D721Med (cell line): ENCODE results near the gene NOS1AP.

Experiments used
- DNase-seq: peaks from one replicate; pipeline ENCODE4 v3.0.0; 2011; ENCODE audit warnings: low spot score; ENCODE audit not compliant: insufficient read length
- FAIRE-seq: peaks from 2 replicates; lab custom pipeline; 2011; peaks lifted over from hg19 to GRCh38; lab: Jason Lieb, UNC
- TF ChIP-seq, protein P1 (sequence below): IDR thresholded peaks from 2 replicates; pipeline ENCODE4 v1.5.1; 2012; ENCODE audit warnings: mild to moderate bottlenecking, control low read depth; ENCODE audit not compliant: insufficient read depth; ENCODE audit errors: missing control alignments

NOS1AP gene

GRCh38 chr1:162366671-162367070, 297.2 kb downstream of the NOS1AP start:
- TF ChIP-seq, protein P1, sequence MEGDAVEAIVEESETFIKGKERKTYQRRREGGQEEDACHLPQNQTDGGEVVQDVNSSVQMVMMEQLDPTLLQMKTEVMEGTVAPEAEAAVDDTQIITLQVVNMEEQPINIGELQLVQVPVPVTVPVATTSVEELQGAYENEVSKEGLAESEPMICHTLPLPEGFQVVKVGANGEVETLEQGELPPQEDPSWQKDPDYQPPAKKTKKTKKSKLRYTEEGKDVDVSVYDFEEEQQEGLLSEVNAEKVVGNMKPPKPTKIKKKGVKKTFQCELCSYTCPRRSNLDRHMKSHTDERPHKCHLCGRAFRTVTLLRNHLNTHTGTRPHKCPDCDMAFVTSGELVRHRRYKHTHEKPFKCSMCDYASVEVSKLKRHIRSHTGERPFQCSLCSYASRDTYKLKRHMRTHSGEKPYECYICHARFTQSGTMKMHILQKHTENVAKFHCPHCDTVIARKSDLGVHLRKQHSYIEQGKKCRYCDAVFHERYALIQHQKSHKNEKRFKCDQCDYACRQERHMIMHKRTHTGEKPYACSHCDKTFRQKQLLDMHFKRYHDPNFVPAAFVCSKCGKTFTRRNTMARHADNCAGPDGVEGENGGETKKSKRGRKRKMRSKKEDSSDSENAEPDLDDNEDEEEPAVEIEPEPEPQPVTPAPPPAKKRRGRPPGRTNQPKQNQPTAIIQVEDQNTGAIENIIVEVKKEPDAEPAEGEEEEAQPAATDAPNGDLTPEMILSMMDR, result no peak
- no peak for DNase-seq
- FAIRE-seq, result no peak

DNA sequence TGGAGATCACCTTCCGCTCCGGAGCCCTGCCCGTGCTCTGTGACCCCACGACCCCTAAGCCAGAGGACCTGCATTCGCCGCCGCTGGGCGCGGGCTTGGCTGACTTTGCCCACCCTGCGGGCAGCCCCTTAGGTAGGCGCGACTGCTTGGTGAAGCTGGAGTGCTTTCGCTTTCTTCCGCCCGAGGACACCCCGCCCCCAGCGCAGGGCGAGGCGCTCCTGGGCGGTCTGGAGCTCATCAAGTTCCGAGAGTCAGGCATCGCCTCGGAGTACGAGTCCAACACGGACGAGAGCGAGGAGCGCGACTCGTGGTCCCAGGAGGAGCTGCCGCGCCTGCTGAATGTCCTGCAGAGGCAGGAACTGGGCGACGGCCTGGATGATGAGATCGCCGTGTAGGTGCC, 297.6 kb downstream of the NOS1AP start:
- TF ChIP-seq, protein P1, result no peak
- no peak for FAIRE-seq
- no peak for DNase-seq

GRCh38 chr1:162367772-162368171, 298.3 kb downstream of the NOS1AP start:
- DNase-seq (no peak), FAIRE-seq (no peak)
- TF ChIP-seq, protein P1, result no peak

DNA sequence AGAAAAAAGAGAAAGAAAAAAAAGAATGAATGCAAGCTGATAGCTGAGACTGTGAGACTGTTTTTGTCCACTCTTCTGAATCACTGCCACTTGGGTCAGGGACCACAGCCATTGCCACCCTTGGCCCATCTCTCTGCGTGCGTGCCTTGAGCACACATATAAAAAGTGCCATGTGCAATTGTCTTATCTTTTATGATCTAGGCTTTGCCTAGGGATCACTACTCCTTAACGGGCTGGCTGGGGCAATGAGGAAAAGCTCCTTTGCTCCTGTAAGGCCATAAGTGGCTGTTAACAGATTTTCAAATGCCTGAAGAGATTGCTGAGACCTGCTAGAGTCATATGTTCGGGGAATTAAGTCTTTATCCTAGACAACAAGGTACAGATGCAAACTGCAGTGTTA, 299.0 kb downstream of the NOS1AP start:
- TF ChIP-seq, protein P1, result no peak
- FAIRE-seq, result peak; percentile 98
- DNase-seq, result peak; percentile 88

DNA sequence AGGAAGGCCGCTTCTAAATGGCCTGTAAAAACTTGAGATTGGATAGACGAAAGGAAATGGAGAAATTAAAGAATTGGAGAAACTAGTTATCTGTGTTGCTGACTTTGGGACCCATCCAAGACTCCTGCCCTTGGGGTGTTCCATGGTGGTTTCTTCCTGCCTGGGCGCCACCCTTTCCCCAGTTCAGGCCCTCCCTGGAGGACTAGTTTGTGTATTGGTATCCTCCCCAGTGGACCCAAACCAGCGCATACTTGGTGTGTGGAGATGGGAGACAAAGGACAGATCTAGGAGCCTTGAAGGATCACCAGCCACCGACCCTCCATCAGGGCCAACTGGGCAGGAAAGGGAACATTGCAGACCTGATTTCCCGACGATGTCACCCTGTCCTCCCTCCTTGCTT, 300.1 kb downstream of the NOS1AP start:
- no peak for FAIRE-seq

DNA sequence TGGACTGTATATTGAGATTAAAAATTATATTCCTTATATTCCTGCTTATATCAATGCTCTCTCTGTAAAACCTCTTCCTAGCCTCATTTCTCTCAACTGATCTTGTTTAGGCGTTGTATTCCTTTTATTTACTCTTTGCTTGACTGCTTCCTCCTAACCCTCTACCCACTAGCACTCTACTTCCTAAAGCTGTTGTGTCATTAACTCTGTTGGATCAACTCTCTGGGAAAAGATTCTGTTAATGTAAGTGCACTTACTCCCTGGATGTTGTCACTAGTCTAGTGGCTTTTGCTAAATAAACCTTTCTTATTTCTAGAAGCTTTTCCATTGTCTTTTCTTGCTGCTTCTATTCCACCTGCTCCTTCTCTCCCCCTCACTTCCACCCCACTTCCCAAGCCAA, 300.7 kb downstream of the NOS1AP start:
- DNase-seq, result no peak
- FAIRE-seq, result no peak
- TF ChIP-seq, protein P1, result no peak

More for the DNA sequence above, 300.1 kb downstream of the NOS1AP start:
- TF ChIP-seq, protein P1, result no peak
- DNase-seq, result no peak

DNA sequence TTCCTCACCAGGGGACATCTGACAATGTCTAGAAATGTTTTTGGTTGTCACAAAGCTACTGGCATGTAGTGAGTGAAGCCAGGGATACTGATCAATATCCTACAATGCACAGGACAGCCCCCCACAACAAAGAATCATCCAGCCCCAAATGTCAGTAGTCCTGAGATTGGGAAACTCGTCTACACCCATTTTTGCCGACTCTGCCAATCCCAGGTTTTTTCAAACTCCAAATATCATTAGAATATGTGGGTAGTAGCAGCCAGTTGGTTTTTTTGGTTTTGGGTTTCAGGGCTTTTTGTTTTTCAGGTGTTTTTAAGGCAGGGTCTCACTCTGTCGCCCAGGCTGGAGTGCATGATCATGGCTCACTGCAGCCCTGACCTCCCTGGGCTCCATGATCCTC, 301.2 kb downstream of the NOS1AP start:
- DNase-seq (no peak), FAIRE-seq (no peak)
- TF ChIP-seq, protein P1, result no peak
